Stimulated activated CD8-positive, alpha-beta memory T cell treated with anti-CD3 and anti-CD28 coated beads, Interleukin-15, amount 100 ng/mL, for 1 hour (primary cell): Measurements from ENCODE around the gene EPYC.
"Not testable (repeated sequence)": the region's sequence is repeated elsewhere in the genome, so short reads cannot be mapped to it uniquely, and the experiment has no call there.

ENCODE experiments used
- DNase-seq: peaks from one replicate; pipeline ENCODE4 v3.0.0-alpha.2; 2020; ENCODE audit warnings: low read depth

Gene EPYC

DNA sequence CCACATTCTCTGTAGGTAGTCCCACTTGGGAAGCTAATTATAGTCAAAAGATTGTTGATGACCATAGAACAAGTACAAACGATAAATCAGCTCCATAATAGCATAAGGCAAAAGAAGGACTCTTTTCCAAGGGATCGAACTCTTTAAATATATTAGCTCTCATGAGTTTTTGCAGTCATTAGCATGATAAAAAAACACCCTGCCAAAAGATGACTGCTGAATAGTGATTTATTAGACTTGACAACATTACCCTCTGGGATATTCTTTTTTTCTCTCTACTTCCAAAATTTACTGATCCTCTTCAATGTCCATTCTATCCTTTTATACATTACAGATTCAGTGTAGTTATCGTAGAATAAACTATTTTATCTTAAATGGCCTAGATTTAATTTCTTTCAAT lies 14.2 kb downstream of the EPYC start:
- no peak for DNase-seq

DNA sequence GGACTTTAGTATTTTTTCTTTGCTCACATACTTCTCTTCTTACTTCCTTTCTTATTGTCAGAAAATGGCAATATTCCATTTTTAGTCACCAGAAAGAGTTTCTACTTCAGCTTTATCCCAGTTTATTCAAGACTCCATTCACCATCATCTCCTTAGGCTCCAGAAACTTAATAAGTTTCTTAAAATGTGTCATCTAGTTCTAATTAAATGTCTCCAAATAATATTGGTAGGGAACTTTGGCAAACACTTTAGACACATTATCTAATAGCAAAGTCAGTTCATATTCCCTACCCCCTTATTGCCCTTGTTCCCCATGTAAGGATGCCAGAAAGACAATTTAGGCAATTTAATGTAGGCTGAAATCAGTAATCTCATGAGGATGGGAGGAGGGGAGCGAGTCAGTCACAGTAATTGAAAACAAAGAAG lies 15.1 kb downstream of the EPYC start:
- DNase-seq, result no peak

DNA sequence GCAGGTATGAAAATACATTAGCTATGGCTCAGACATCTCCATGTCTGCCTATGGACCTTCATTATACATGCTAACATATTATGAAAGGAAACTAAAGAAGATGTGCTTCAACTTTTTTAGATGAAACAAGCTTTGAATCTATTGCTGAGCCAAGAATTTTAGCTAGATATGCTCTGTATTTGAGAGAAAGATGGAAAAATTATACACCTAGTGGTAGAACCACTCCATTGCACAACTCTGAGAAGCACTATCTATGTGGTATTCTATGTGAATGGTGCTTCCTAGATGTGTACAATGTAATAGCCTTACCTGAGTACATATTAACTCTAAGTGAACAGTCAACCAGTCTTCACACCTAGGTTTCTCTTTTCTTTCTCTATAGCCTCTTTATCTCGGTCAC lies 17.3 kb downstream of the EPYC start:
- no peak for DNase-seq

DNA sequence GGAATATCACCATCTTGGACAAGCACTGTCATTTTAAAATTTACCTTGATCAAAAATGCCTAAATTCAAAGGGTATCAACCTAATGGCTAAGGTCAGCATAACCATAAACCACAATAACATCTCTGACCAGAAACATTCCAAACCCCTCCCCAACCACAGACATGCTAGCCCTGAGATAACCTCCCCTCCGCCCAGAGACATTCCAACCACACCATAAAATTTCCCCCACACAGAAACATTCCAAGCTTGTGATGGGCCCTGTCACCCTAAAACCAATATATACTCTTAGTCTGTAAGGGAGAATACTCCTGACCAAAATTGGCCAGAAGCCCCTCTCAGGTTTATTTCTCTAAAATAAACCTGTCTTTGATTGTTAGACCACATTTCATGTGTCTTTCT lies 17.7 kb downstream of the EPYC start:
- no peak for DNase-seq

DNA sequence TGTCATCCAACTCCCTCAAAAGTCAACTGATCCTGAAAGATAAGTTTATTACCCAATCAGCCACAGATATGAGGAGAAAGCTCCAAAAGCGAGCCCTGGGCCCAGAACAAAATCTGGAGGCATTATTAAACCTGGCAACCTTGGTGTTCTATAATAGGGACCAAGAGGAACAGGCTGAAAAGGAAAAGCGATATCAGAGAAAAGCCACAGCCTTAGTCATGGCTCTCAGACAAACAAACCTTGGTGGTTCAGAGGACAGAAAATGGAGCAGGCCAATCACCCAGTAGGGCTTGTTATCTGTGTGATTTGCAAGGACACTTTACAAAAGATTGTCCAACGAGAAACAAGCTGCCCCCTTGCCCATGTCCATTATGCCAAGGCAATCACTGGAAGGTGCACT lies 19.4 kb downstream of the EPYC start:
- DNase-seq, result not testable (repeated sequence)

DNA sequence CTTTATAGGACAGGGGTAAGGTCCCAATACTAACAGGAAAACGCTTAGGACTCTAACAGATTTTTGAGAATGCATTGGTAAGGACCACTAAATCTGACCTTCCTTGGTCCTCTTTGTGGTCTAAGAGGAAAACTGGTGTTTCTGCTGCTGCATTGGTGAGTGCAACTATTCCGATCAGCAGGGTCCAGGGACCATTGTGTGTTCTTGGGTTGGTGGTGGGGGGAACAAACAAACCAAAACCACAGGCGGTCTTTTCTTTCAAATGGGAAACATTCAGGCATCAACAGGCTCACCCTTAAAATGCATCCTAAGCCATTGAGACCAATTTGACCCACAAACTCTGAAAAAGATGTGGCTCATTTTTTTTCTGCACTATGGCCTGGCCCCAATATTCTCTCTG lies 20.7 kb downstream of the EPYC start:
- DNase-seq, result no peak

DNA sequence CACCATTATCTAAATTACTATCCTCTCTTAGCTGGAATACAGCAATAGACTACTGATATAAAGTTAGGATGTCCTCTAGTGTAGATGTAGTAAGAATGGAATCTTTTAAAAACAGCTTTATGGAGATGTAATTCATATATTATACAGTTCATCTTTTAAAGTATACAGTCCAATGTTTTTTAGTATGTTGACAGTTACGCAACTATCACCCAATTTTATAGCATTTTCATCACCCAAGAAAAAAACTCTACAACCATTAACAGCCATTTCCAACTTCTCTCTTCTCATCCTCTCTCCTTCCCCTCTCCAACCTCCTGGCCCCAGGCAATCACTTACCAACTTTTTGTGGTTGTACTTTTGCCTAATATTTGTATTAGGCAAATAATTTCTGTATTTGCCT lies 22.6 kb downstream of the EPYC start:
- DNase-seq, result no peak

DNA sequence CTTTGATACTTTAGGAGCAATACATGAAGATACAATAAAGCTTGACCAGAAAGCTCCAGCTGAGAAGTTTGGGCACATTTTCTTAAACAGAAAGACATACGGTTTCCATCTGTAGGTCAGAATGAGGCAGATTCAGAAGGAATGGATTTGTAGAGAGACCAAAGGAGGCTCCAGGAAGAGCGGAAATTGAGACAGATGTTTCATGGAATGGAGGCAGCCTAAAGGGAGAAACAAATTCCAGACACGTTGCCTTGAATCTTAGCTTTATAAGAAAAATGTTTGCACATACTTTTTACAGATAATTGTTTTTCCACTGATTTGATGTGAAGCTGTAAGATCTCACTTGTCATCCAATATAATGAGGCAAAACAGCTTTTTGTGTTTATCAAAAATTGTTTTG lies 24.8 kb downstream of the EPYC start:
- DNase-seq, result no peak

DNA sequence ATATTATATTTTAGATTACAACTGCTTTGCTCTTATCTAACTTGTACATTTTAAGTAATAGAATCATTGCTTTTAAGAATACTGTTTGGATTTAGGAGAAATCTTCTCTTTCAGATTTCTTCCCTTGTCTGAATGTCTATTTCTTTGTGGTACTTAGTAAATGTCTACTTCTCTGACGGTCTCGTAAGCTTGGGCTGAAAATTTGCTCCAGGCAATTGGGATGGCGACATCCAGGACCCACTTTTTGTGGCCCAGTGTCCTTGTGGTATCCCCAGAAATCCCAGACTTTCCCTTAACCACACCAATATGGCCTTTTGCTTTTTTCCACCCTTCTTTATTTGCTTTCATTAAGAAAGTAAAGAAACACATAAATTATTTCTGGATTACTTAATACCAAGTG lies 25.8 kb downstream of the EPYC start:
- no peak for DNase-seq

DNA sequence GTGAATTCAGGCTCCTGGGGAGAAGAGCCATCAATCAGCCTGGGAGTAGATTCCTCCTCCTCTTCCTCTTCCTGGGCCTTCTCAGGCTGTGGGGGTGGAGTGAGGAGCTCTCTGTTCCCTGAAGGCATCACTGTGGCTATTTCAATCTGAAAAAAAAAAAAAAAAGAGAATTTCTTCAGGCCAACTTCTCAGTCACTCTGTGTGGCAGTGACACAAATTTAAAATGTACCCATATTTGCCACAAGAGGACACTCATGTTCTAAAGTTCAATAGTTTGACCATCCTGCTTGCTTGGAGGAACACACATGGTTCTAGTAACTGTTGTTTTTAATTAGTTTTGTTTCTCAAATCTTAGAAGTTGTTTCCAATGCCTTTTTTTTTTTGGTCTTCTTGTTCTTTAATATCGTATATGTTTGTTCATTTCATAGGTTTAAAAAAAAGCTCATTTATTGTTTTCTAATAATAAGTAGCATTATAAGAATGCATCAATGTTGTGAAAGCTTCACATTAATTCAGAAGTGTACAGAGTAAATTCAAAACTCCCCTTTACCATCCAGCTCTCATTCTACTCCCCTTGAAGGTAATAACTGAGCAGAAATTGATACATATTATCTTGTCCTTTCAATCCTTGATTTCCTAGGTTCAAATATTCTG lies 26.5 kb downstream of the EPYC start:
- no peak for DNase-seq

DNA sequence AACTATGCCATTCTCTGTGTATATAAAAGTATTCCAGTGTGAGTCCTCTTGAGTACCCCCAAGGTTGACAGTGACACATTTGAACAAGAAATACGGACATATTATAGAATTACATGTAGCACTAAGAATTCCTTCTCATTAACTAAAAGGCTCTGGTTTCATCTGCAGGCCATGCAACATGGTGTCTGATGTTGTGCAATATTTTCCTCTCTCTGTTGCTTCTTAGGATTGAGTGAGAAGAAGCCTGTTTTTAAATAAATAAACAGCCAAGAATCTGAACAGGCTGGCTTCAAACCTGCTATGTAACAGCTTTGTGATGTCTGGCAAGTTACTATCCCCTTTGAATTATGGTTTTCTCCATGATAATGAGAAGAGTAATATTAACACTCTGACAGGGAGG lies 27.5 kb downstream of the EPYC start:
- DNase-seq, result no peak

DNA sequence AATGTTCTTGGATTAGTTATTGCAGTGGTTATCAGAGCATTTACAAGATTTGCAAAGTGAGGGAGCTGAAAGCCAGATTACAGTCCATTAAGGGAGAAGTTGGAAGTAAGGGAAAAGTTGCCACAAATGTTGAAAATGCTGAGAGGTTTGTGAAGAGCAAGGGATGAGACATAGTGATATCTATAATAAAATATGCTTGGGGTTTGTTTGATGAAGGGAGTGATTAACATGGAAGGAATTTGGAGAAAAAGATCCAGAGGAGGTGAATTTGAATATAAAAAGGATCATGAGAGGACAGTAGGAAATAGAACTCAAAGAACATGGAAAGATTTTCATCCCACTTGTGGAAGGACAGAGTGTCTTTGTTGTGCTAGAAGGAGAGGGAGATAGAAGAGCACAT lies 30.5 kb downstream of the EPYC start:
- no peak for DNase-seq

DNA sequence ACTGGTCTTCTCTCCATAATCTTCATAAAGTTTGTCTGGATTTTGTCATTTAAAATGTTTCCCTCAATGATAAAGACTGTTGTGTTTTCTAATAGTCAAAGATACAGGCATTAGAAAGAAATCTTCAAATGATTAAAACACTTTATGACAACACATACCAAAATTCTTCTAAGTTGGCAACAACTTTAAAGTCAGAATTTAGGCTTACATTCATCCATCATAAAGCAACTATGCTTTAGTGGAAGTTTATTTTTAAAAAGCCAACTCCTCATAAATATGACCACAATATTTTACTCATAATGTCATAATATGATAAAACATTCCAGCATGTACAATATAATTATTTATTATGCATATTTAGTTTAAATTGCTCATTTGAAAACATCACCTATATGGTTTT lies 32.5 kb downstream of the EPYC start:
- no peak for DNase-seq

DNA sequence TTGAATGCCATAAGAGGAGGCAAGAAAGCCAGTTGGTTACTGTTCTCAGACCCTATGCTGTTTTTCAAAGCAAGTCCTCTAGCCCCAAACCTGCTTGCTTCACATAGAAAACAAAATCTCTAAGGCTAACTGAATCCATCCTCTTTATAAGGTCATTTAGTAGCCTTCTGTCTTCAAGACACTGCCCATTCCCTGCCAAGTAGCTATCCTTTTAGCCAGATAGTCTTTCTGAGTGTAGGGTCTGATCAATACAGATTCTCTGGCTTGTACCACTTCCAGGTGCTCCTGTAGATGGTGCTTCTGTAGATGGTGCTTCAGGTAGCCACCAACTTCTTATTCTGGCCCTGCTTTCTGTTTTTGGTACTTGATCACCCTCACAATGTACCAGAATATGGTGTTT lies 33.9 kb downstream of the EPYC start:
- no peak for DNase-seq

DNA sequence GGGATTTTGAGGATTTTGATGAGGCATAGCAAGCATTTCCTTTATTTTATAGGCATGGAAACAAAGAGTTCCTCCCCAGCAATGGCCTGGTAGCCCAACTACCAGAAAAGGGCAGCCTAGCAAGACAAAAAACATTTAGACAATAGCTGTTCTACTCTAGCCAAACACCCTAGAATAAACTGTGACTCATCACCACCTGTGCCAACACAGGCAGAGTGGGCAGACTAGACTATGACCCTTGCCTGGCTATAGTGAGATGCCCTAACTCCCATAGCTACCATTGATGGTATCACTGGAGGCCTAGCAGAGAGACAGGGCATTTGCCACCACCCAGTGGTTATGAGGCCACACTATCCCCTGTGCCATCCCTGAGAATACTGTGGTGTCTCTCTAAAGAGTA lies 34.3 kb downstream of the EPYC start:
- no peak for DNase-seq

DNA sequence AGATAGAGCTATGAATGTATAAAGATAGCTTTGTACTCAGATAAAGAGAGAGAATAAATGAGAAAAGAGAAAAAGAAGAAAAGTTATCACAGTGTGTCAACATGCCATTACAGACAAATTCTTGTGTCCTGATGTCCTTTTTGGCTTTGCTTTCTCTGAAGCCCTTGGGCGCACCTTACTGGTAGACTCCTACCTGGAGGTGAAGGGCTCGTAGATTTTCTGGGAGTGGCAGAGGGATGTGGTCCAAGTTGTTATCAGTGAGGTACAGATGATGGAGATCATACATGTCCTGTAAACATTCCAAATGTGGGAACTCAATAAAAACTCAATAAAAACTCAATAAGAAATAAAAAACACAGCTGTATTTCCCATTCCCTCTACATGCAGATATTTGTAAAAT lies 34.9 kb downstream of the EPYC start:
- DNase-seq, result no peak

DNA sequence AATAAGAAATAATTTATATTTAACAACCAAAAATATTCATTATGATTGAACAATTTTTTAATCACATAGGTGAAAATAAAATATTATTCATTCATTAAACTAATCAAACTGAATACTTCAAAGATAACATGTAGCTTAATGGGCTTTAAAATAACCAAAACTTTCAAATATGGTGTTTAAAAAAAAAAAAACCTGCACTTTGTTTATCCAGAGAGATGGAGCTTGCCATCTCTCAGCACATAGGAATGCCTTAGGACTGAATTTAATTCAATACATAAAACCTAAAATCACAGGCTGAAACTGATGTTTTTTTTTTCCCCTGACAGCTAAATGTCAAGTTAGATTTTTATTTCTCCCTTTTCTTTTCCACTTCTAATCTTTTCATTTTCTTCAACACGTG lies 35.4 kb downstream of the EPYC start:
- DNase-seq, result no peak

DNA sequence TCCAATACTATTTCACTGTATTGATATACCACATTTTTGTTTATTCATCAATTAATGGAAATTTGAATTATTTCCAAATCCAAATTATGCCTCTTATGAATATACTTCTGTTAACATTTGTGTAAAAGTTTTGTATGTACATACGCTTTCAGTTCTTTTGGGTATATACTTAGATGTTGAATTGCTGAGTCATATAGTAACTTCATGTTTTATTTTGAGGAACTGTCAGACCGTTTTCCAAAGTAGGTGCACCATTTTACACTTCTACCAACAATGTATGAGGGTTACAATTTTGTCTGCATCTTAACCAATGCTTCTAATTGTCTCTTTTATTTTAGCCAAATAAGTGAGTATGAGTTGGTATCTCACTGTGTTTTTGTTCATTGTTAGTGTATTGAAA lies 39.6 kb downstream of the EPYC start:
- no peak for DNase-seq

DNA sequence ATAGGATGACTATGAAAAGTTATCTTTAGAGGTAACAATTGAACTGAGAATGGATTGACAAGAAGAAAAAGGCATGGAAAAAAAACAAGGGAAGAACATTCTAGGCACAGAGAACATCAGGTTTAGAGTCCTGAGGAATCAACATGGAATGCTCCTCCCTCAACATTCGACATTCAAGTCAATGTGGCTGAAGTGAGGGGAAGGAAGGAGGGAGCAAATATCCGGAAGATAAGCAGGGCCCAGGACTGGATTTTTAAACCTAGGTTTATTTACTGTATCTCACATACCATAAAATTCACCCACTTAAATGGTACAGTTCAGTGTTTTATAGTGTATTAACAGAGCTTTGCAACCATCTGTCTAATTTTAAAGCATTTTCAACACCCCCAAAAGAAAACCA lies 40.2 kb downstream of the EPYC start:
- DNase-seq, result no peak

DNA sequence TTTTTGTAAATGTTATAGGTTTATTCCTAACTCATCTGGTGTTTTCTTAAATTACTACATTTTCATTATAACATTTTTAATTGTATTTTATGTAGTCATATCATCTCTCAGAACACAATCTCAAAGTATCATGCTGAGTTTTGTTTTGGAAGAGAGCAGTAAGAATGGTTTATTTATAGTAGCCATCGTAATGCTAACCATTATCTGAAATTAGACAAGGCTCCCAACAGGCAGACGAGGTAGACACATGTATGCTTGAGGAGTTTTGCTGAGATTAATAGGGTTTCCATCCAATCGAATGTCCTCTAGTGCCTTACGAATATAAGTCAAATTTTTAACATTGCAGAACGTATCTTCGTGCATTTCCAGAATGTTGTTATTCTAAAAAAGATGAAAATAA lies 40.8 kb downstream of the EPYC start:
- DNase-seq, result no peak

DNA sequence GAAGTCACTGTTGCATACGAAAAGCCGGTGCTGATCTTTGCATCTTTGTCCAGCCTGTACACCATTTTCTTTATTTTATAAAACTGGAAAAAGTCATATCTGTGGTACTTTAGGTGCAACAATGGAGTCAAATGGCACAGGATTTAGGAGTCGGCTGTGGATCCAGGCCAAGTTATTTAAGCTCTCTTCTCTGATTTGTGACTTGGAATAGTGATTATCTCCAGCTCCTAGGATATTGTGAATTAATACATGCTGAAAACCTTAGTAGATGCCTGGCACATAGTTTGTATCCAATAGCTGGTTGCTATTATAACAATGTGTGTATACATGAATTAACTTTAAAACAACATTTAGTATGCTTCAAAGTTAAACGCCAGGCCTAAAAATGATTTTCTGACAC lies 43.6 kb downstream of the EPYC start:
- no peak for DNase-seq

DNA sequence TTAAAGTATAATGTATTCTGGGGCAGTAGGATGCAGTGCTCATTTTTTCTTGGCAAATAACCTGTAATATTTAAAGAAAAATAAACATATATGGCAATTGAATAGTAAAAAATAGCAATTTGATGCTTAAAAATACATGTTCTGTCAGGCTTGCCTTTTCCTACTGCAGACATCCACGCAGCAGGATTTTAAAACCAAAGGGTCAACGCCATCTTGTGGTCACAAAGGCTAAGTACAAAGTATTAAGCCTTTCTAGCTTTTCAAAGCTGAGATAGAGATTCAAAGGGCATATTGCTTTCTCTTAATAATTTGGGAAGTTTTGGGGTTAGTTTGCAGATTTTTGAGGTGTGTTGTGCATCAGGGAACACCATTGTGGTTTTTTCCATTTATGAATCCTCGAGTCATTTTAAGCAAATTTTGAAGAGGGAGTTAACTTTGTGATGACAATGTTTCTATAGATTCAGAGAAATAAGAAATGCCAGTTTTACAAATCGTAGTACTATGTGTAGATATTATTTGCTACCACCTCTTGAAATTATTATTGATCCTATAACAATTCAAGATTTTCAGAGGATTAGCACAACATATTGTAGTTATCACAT lies 45.1 kb downstream of the EPYC start:
- no peak for DNase-seq

DNA sequence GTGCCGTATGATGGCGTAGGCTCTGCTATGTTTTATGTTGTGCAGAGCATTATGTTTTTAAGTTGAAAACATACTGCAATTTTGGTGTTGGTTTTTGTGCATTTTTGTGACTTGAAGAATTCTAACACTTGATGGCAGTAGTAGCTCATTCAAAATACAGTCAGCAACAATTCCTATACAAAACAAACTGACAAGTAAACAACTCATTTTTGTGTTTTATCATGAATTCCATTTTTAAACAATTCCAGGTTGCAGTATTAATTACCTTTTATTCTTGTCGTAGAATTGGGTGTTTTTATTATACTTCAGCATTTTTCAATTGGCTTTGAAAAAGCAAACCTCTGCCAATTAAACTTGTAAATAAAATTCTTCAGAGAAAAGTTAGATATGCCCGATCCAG lies 45.7 kb downstream of the EPYC start:
- DNase-seq, result no peak

DNA sequence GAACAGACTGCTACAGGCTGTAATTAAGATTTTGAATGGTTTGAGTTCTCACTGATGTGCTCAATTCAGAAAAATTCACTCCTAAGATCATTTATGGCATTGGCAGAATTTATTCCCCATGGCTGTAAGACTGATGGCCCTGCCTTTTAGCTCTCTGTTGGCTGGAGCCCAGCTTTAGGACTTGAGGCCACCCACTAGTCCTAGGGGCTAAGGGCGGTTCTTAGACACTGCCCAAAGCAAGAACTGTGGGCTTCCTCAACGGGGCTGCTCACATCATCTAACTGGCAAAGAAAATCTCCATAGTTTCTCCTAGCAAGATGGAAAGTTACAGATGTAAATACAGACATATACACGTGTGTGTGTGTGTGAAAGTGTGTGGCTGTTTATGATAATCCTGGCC lies 46.4 kb downstream of the EPYC start:
- DNase-seq, result no peak

DNA sequence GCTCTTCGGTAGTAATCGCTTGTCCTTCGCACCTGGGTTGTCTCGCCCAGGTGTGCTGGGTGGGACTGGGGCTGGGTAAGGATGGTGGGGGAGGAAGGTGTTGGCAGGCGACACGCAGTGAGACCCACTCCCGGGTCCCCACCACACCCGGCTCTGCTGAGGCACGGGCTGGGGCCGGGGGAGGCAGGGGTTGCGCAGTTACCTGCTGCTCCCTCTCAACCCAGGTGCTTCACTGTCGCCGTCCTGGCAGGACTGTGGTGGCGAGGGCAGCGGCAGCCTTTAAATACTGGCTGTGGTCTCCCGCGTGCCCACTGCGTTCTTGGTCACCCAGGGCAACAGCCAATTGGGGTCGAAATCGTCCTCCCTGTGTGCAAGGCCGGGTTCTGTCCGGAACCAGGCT lies 49.9 kb downstream of the EPYC start, which contains the start of gene CCER1:
TSS of gene CCER1 (minus strand) at position 256 of the 400 bp plus-strand sequence. CDS start 434 bp downstream, outside the sequence.
- no peak for DNase-seq
